B cell (primary cell): Measurements from ENCODE around the gene NEO1. TPM values are rescaled to one million over a fixed set of nuclear protein-coding genes. Genes with fewer than 3 reads are reported as not detected.

Experiments
- ATAC-seq: fragments of 200-7000 bp; cut with Tn5 transposase; one replicate; pipeline ENCODE4 v1.10.0; 2021; ENCODE audit warnings: low read depth, mild to moderate bottlenecking, moderate number of reproducible peaks, moderate library complexity
- CTCF ChIA-PET: fragments of 350-600 bp; sonication (Branson Sonifier 250); formaldehyde crosslinking; loops from one replicate; lab custom pipeline; 2021; ENCODE audit warnings: antibody characterized with exemption, inconsistent platforms; lab: Charles Lee
- POLR2A ChIA-PET: fragments of 350-600 bp; sonication (Branson Sonifier 250); formaldehyde crosslinking; loops from one replicate; lab custom pipeline; 2021; ENCODE audit warnings: antibody characterized with exemption; lab: Charles Lee
- DNase-seq: peaks from one replicate; pipeline ENCODE4 v3.0.0; 2013
- H2AFZ ChIP-seq: 2 replicates; pipeline ENCODE4 v1.6.1; 2012; ENCODE audit warnings: mild to moderate bottlenecking, low read depth, low read length; ENCODE audit not compliant: insufficient read depth, poor library complexity, severe bottlenecking
- H3K27ac ChIP-seq, 2 donors: 1 replicate in 1 of 2; 2 replicates in 1 of 2; pipeline ENCODE4 v1.5.1; 2012 to 2013; ENCODE audit warnings: low read length in 2 of 2, mild to moderate bottlenecking in 2 of 2, moderate library complexity in 1 of 2
- H3K27me3 ChIP-seq, 4 experiments: fragments of 200-600 bp in 1 of 4; sonication (generic) in 1 of 4; replicated peaks in 1 of 4; 1 replicate in 2 of 4; 2 replicates in 2 of 4; pipeline versions ENCODE4 v1.6.1 to v1.7.0; 2013 to 2016; ENCODE audit warnings: low read length in 3 of 4, mild to moderate bottlenecking in 2 of 4, mixed read lengths in 1 of 4, moderate library complexity in 1 of 4; ENCODE audit not compliant: insufficient read depth in 4 of 4, control insufficient read depth in 3 of 4; ENCODE audit errors: control extremely low read depth in 1 of 4
- H3K36me3 ChIP-seq, 2 experiments: replicated peaks in 1 of 2; 1 replicate in 1 of 2; 2 replicates in 1 of 2; pipeline versions ENCODE4 v1.6.1 to v1.7.1; 2013; ENCODE audit warnings: low read length in 1 of 2; ENCODE audit not compliant: insufficient read depth in 2 of 2, control insufficient read depth in 1 of 2; ENCODE audit errors: control extremely low read depth in 1 of 2, extremely low read depth in 1 of 2
- H3K4me1 ChIP-seq, 2 donors: fragments of 200-600 bp in 1 of 2; sonication (generic) in 1 of 2; 1 replicate in 1 of 2; 2 replicates in 1 of 2; pipeline versions ENCODE4 v1.5.1 to v1.6.1; 2013 to 2017; ENCODE audit warnings: low read length in 2 of 2; ENCODE audit not compliant: control insufficient read depth in 2 of 2, insufficient read depth in 2 of 2
- H3K4me2 ChIP-seq: replicated peaks from 2 replicates; pipeline ENCODE3; 2012; ENCODE audit warnings: mild to moderate bottlenecking, low read depth, low read length; ENCODE audit not compliant: poor library complexity, severe bottlenecking
- H3K4me3 ChIP-seq, 5 experiments: fragments of 200-600 bp in 1 of 5; sonication (generic) in 1 of 5; 1 replicate in 3 of 5; 2 replicates in 2 of 5; pipeline versions ENCODE4 v1.5.1 to v1.7.0; 2011 to 2016; ENCODE audit warnings: low read length in 4 of 5, mild to moderate bottlenecking in 4 of 5, low read depth in 2 of 5, control low read depth in 1 of 5, moderate library complexity in 1 of 5; ENCODE audit not compliant: insufficient read depth in 1 of 5; ENCODE audit errors: control extremely low read depth in 1 of 5, extremely low read depth in 1 of 5
- H3K79me2 ChIP-seq: fragments of 200-600 bp; sonication (generic); one replicate; pipeline ENCODE4 v1.6.0; 2016; ENCODE audit warnings: low read length; ENCODE audit not compliant: control insufficient read depth, insufficient read depth
- H3K9ac ChIP-seq: fragments of 200-600 bp; sonication (generic); 2 replicates; pipeline ENCODE4 v1.6.1; 2017; ENCODE audit warnings: mild to moderate bottlenecking, low read length, moderate library complexity
- H3K9me3 ChIP-seq, 3 donors: one replicate each; pipeline versions ENCODE4 v1.6.1 to v1.7.1; 2013; ENCODE audit warnings: low read length in 2 of 3; ENCODE audit not compliant: control insufficient read depth in 2 of 3, insufficient read depth in 1 of 3; ENCODE audit errors: control extremely low read depth in 1 of 3
- H4K20me1 ChIP-seq: 2 replicates; pipeline ENCODE4 v1.6.0; 2012; ENCODE audit warnings: mild to moderate bottlenecking, low read length; ENCODE audit not compliant: insufficient read depth, control insufficient read depth, poor library complexity, severe bottlenecking
- H3K27ac Mint-ChIP-seq: one replicate; pipeline ENCODE4 v1.8.0; 2021; ENCODE audit warnings: mixed read lengths
- H3K27me3 Mint-ChIP-seq: one replicate; pipeline ENCODE4 v1.8.0; 2021; ENCODE audit warnings: mixed read lengths
- H3K4me1 Mint-ChIP-seq: one replicate; pipeline ENCODE4 v1.8.0; 2021; ENCODE audit warnings: mixed read lengths
- H3K4me3 Mint-ChIP-seq: one replicate; pipeline ENCODE4 v1.8.0; 2021; ENCODE audit warnings: mixed read lengths
- H3K9me3 Mint-ChIP-seq: one replicate; pipeline ENCODE4 v1.8.0; 2022; ENCODE audit warnings: mixed read lengths; ENCODE audit not compliant: insufficient read depth
- CTCF ChIP-seq: fragments of 200-600 bp; IDR thresholded peaks from one replicate; pipeline ENCODE4 v1.8.0; 2022; ENCODE audit warnings: antibody characterized with exemption, mild to moderate bottlenecking
- EZH2 ChIP-seq: IDR thresholded peaks from 2 replicates; pipeline ENCODE4 v1.6.1; 2012; ENCODE audit warnings: borderline replicate concordance, low read depth, mild to moderate bottlenecking, moderate library complexity, low read length; ENCODE audit not compliant: insufficient read depth, poor library complexity, severe bottlenecking
- WGBS: methylation state at CpG from one replicate; pipeline ENCODE4 v1.1.5; 2013; ENCODE audit warnings: missing lambda C conversion rate; ENCODE audit not compliant: insufficient coverage; 5-methylcytosine and 5-hydroxymethylcytosine counted together
- intact Hi-C: fragments of 100-400 bp; cut with micrococcal nuclease; formaldehyde crosslinking; loops from one replicate; pipeline ENCODE4 v1.10.0; 2022
- polyA plus RNA-seq: library from polyadenylated mRNA; depleted of rRNA; stranded (reverse); fragments of >200 nt; gene quantifications from 2 replicates; pipeline ENCODE4 v1.2.3, GENCODE V29; 2012
- total RNA-seq, 2 donors: library from RNA; stranded (reverse); fragments of 120-200 nt in 1 of 2; gene quantifications; 1 replicate in 1 of 2; 2 replicates in 1 of 2; pipeline versions ENCODE4 v1.2.3 to v1.2.4, GENCODE V29; 2013 to 2022

NEO1 gene
- total and polyA plus RNA-seq, 2 donors (not counting 1 experiment from before 2014, with no cell fraction given) = 1.3 to 3.9 TPM

- DNase-seq (no peak), ATAC-seq (no peak)
- no peak for TF ChIP-seq EZH2
- intact Hi-C loops = no loop called here
- no peaks in the 10 kb centered on the region for H3K79me2 ChIP-seq
- H3K4me1 Mint-ChIP-seq = no peaks in the 10 kb centered on the region
- ChIA-PET POLR2A (no interaction called here), CTCF (no interaction called here)
- no peaks in the 10 kb centered on the region for H3K27me3 ChIP-seq
- no peaks in the 10 kb centered on the region for H3K9me3 ChIP-seq
- no peak overlapping the region for H3K4me3 ChIP-seq
- H3K4me3 Mint-ChIP-seq = no peak overlapping the region
- H4K20me1 ChIP-seq = no peaks in the 10 kb centered on the region
- H2AFZ ChIP-seq = no peak overlapping the region
- no peaks in the 10 kb centered on the region for H3K4me1 ChIP-seq
- H3K4me2 ChIP-seq = no peak overlapping the region
- H3K9me3 Mint-ChIP-seq = no peaks in the 10 kb centered on the region
- H3K36me3 ChIP-seq = no peaks in the 10 kb centered on the region
- H3K27ac ChIP-seq = no peak overlapping the region
- no peak overlapping the region for H3K9ac ChIP-seq
- H3K27ac Mint-ChIP-seq = no peak overlapping the region
- no CpG with 5 or more reads among the region's 1 CpG for WGBS
- peaks cover 33% of the 10 kb centered on the region for H3K27me3 Mint-ChIP-seq
These were observed 142.9 kb downstream of the NEO1 start for GRCh38 chr15:73195166-73195565.

GRCh38 chr15:73196113-73196512 is 143.8 kb downstream of the NEO1 start:
- Histone ChIP-seq H3K4me1 (no peaks in the 10 kb centered on the region), H3K4me2 (no peak overlapping the region), H4K20me1 (no peaks in the 10 kb centered on the region), H3K9me3 (no peaks in the 10 kb centered on the region), H3K4me3 (no peak overlapping the region), H3K9ac (no peak overlapping the region), H3K79me2 (no peaks in the 10 kb centered on the region), H3K27me3 (no peaks in the 10 kb centered on the region), H3K27ac (no peak overlapping the region), H2AFZ (no peak overlapping the region), H3K36me3 (no peaks in the 10 kb centered on the region)
- intact Hi-C loops = no loop called here
- Mint-ChIP-seq H3K4me1 (no peaks in the 10 kb centered on the region), H3K27ac (no peak overlapping the region), H3K4me3 (no peak overlapping the region), H3K27me3 (peaks cover 33% of the 10 kb centered on the region), H3K9me3 (no peaks in the 10 kb centered on the region)
- WGBS = no CpG with 5 or more reads among the region's 2 CpGs
- TF ChIP-seq CTCF (no peak), EZH2 (no peak)
- ChIA-PET POLR2A (no interaction called here), CTCF (no interaction called here)
- DNase-seq (no peak), ATAC-seq (no peak)
